Retinal pigment epithelial cell (primary cell): ENCODE measurements around the gene SPEM2.

Experiments
- DNase-seq: peaks from one replicate; pipeline ENCODE4 v3.0.0-alpha.2; 2010; ENCODE audit warnings: low read depth
- H3K4me3 ChIP-seq: 2 replicates; pipeline ENCODE4 v1.5.1; 2011; ENCODE audit warnings: mild to moderate bottlenecking, low read length, control low read depth, moderate library complexity
- CTCF ChIP-seq: conservative IDR thresholded peaks from 2 replicates; pipeline ENCODE4 v1.5.1; 2011; ENCODE audit warnings: low read depth, low read length, control low read depth, inconsistent platforms

Gene SPEM2

GRCh38 chr17:7463372-7463846 lies 38.0 kb downstream of the SPEM2 start:
- TF ChIP-seq CTCF: no peak
- H3K4me3 ChIP-seq: no peak overlapping the region
- no peak for DNase-seq

- TF ChIP-seq CTCF: no peak
Observed at GRCh38 chr17:7464081-7464480, 38.7 kb downstream of the SPEM2 start.

GRCh38 chr17:7465597-7466275 lies 40.3 kb downstream of the SPEM2 start:
- H3K4me3 ChIP-seq: no peak overlapping the region
- TF ChIP-seq CTCF: no peak

More at GRCh38 chr17:7464081-7464480, 38.7 kb downstream of the SPEM2 start:
- no peak overlapping the region for H3K4me3 ChIP-seq
- DNase-seq: no peak

GRCh38 chr17:7466318-7466638 lies 40.9 kb downstream of the SPEM2 start:
- no peak overlapping the region for H3K4me3 ChIP-seq
- no peak for TF ChIP-seq CTCF
- DNase-seq: no peak

More at GRCh38 chr17:7465597-7466275, 40.3 kb downstream of the SPEM2 start:
- no peak for DNase-seq

- no peak for TF ChIP-seq CTCF
- no peak overlapping the region for H3K4me3 ChIP-seq
- DNase-seq: no peak
Observed at GRCh38 chr17:7466639-7467341, 41.4 kb downstream of the SPEM2 start.

- no peak overlapping the region for H3K4me3 ChIP-seq
- TF ChIP-seq CTCF: no peak
- DNase-seq: no peak
Observed at GRCh38 chr17:7467498-7467897, 42.1 kb downstream of the SPEM2 start.

GRCh38 chr17:7468290-7468689 lies 42.9 kb downstream of the SPEM2 start:
- H3K4me3 ChIP-seq: no peak overlapping the region
- no peak for DNase-seq
- no peak for TF ChIP-seq CTCF
